Tibial nerve (tissue), 3 donors: ENCODE data around the gene GTF3C2.

Experiments
- CTCF ChIP-seq, 5 experiments: fragments of 200-600 bp in 3 of 5; fragments of 450-650 bp in 2 of 5; sonication (generic) in 3 of 5; IDR thresholded peaks; one replicate each; pipeline ENCODE4 v1.5.1; 2016 to 2019; ENCODE audit warnings: antibody characterized with exemption in 5 of 5, mild to moderate bottlenecking in 3 of 5, moderate library complexity in 2 of 5
- POLR2A ChIP-seq, 2 donors: fragments of 450-650 bp; IDR thresholded peaks; one replicate each; pipeline ENCODE4 v1.6.1; 2017; ENCODE audit warnings: antibody characterized with exemption in 2 of 2, mild to moderate bottlenecking in 2 of 2, moderate library complexity in 2 of 2

- TF ChIP-seq CTCF (IDR thresholded peaks at IDR 0.05) (no peak), POLR2A (IDR thresholded peaks at IDR 0.05) (no peak)
Measured at GRCh38 chr2:27298391-27299080, 58.0 kb downstream of the GTF3C2 start.
